ENCODE results near the gene FBXO21. TPM values are rescaled to one million over a fixed set of nuclear protein-coding genes. Genes with fewer than 3 reads are reported as not detected.
"Not testable (repeated sequence)": the region's sequence is repeated elsewhere in the genome, so short reads cannot be mapped to it uniquely, and the experiment has no call there.

FBXO21 gene
- total RNA-seq, 1 experiment from 2014 or later, result 63.3 TPM

GRCh38 chr12:117199956-117200744 is 9.9 kb upstream of the FBXO21 start:
- not testable (repeated sequence) for DNase-seq (ENCODE audit: low read depth)

DNA sequence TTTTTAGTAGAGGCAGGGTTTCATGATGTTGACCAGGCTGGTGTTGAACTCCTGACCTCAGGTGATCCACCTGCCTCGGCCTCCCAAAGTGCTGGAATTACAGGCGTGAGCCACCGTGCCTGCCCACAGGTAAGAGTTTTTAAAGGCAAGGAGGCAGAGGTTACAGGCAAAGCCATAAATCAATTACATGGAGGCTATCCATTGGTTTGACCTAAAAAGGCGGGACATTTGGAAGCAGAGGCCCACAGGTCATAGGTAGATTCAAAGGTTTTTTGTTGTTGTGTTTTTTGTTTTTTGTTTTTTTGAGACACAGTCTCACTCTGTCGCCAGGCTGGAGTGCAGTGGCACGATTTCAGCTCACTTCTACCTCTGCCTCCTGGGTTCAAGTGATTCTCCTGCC is 6.1 kb upstream of the FBXO21 start:
- not testable (repeated sequence) for DNase-seq (ENCODE audit: low read depth)

DNA sequence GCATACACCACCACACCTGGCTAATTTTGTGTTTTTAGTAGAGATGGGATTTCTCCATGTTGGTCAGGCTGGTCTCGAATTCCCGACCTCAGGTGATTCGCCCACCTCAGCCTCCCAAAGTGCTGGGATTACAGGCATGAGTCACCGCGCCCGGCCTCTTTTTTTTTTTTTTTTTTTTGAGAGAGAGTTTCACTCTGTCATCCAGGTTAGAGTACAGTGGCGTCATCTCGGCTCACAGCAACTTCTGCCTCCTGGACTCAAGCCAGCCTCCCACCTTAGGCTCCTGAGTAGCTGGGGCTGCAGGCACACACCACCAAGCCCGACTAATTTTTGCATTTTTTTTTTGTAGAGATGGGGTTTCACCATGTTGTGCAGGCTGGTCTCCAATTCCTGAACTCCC is 4.8 kb upstream of the FBXO21 start:
- not testable (repeated sequence) for DNase-seq (ENCODE audit: low read depth)

DNA sequence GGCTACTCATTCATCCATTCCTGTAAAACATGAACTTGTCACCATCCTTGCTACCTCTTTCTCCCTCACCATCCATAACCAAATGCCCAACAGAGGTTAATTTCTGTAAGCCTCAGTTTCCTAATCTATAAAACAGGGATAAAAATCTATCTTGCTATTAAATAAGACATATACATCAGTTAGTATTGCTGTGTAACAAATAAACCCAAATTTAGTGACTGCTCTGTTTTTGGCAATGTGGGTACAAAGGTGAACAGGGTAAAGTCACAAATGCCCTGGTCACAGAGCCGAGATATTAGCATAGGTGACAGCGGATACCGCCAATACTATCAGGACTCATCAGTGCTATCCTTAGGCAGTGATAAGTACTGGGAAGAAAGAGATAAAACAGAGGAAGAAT is 3.6 kb upstream of the FBXO21 start:
- DNase-seq (ENCODE audit: low read depth), result no peak

- DNase-seq (ENCODE audit: low read depth), result not testable (repeated sequence)
Observed at GRCh38 chr12:117192581-117192980, 2.3 kb upstream of the FBXO21 start.

DNA sequence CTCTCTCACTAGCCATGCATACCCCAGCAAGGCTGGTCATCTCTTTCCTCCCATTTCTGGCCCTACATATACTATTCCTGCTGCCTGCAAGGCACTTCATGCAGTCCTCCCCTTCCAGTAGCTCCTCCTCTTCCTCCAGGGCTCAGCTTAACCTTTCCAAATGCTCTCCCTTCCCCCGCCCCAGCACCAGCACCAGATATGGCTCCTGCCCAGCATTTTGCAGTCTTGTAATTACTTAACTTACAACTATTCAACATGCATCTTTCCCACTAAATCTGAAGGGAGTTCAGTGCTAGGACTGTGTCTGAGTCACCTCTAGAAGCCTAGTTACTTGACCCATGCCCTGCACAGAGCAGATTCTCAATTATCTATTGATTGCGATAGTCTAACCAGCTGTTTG is 1.8 kb upstream of the FBXO21 start:
- no peak for DNase-seq (ENCODE audit: low read depth)

DNA sequence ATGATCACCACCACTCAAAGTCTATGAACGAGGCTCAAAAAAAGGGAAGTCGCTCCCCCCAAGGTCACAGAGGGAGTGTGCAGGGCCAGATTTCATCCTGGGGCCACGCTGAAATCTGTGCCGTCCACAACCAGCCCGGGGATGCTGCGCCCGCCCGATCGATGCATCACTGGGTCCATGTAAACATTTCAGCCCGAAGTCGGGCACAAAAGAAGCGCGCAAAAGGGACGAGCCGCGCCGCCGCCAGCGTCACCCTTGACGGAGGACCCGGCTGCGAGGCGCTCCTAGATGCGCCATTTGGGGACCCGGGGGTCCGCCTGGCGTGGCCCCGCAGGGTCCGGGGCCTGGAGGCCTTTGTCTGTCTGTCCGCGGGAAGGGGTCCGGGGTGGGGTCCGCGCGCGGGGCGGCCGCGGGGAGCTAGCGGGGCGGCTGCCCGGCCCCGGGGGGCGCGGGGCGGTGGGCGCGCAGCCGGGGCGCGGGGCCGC is 503 bp downstream of the FBXO21 start:
- peak; percentile 35 for DNase-seq (ENCODE audit: low read depth)

DNA sequence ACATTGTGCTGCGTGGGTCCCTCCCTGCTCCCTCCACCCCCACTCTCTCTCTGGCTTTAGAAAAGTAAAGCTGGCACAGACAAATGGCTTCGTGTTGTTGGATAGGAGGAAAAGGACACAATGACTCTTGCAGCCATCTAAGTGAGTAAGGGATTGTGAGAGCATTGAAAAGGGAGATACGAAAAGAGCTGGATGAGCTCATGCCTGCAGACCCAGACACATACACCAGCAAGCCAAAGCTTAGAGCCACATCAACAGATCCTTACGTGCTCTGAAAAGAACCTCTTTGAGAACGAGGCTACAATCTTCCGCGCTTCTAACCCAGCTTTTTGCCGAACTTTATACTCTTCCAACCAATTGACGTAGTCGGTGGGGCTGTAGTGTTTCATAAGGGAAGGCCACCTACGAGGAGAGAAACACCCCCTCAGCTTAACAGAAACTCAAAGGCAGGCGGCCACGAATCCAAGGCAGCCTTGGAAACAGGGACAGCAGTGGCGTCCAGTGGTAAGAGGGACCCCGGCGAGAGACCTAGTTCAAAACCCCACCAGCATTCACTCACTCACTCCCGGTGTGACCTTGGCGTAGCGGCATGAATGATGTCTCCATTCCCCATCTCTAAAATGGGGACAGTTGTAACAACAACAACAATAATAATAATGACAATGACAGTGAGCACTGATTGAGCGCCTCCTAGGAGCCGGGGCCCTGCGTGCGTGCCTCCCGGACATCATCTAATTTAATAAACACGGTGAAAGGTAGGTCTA is 1.1 kb downstream of the FBXO21 start:
- DNase-seq (ENCODE audit: low read depth), result no peak

GRCh38 chr12:117188121-117188665 is 2.1 kb downstream of the FBXO21 start:
- DNase-seq (ENCODE audit: low read depth), result no peak

- DNase-seq (ENCODE audit: low read depth), result no peak
Observed at GRCh38 chr12:117187421-117187820, 2.8 kb downstream of the FBXO21 start.

GRCh38 chr12:117182866-117183265 is 7.4 kb downstream of the FBXO21 start:
- DNase-seq (ENCODE audit: low read depth), result no peak

- DNase-seq (ENCODE audit: low read depth), result not testable (repeated sequence)
Observed at GRCh38 chr12:117181468-117181843, 8.8 kb downstream of the FBXO21 start.

GRCh38 chr12:117180758-117181467 is 9.4 kb downstream of the FBXO21 start:
- DNase-seq (ENCODE audit: low read depth), result no peak

- DNase-seq (ENCODE audit: low read depth), result no peak
Observed at GRCh38 chr12:117178745-117179144, 11.5 kb downstream of the FBXO21 start.

DNA sequence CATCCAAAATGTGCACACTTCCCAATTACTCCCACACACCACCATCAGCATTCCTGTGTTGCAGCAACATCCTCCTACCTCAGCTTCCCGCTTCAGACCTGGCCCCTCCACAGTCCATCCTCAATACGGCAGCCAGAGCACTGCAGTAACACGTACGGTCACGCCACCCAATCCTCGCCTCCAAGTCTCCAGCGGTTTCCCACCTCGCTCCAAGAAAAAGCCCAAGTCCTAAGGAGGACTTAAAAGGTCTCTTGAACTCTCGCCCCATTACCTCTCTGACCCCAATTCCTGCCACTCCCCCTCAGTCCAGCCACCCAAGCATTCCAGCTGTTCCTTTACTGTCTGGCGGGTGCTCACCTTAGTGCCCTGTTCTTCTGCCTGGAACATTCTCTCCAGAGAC is 12.0 kb downstream of the FBXO21 start:
- no peak for DNase-seq (ENCODE audit: low read depth)

DNA sequence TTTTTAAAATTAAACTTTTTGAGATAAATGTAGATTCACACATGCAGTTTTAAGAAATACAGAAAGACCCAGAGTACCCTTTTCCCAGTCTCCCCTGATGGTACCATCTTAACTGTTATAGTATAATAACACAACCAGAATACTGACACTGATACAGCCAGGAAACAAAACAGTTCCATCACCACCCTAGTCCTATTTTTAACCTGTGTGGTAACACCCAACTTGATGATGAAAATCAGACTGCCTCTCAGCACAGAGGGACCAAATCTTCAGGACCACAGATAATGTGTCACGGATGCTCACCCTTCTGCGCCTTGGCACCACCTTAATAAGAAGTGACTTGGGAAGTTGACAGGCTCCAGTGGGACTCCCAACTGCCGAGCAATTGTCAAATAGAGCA is 18.1 kb downstream of the FBXO21 start:
- DNase-seq (ENCODE audit: low read depth), result no peak

DNA sequence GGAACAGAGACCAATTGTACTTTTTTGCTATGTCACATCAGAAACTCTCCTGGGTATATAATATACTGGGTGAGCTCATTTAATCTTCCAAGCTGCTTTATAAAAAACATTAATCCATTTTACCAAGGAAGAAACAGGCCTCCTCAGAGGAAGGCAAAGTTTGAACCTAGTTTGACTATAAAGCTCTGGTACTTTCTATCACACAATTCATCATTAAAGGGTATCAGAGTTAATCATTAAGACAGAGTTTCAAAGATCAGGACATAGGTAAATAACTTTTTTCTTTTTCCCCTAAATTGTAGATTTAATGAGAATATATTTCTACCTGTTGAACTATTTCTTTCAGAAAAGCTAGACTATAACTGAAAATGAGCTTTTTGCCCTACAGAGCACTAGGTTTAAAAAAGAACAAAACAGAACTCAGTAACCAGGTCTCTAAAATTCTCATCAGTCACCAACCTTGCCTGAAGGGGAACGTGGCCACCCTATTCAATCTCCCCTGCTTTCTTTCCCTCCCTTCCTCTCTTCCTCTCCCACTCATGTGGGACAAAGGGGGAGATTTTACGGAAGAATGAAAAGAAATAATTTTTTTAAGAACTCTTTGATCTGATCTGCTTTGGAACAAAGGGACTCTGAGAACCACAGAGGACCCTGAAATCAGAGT is 18.6 kb downstream of the FBXO21 start:
- DNase-seq (ENCODE audit: low read depth), result no peak

GRCh38 chr12:117169548-117169947 is 20.7 kb downstream of the FBXO21 start:
- DNase-seq (ENCODE audit: low read depth), result no peak

- DNase-seq (ENCODE audit: low read depth), result no peak
Observed at GRCh38 chr12:117168976-117169375, 21.3 kb downstream of the FBXO21 start.

DNA sequence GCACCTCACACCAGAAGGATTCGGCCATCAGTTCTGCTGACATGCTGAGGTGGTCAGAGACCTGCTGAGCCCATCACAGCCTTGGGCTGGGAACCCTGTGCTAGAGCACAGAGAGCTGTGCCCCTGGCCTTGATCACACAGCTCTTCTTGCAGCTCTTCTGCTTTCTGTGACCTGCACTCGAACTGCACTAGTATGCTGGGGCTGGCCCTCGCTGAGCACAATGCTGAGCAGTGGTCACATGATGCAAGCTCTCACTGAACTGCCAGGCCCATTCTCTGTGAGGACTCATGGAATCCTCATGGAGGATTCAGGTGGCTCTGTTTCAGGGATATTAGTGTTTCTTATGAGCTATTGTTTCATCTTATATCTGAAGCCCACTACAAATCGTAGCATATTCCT is 22.5 kb downstream of the FBXO21 start:
- DNase-seq (ENCODE audit: low read depth), result no peak

DNA sequence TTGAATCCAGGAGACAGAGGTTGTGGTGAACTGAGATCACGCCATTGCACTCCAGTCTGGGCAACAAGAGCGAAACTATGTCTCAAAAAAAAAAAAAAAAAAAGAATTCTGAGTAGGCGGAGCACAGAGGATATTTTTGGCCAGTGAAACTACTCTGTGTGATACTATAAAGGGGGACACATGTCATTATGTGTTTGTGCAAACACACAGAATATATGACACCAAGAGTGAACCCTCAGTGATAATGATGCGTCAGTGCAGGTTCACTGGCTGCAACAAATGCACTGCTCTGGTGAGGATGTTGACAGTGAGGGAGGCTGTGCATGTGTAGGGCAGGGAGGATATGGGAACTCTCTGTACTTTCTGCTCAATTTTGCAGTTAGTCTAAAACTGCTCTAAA is 24.2 kb downstream of the FBXO21 start:
- DNase-seq (ENCODE audit: low read depth), result no peak
